ENCODE data around the gene HOXD13. TPM values are rescaled to one million over a fixed set of nuclear protein-coding genes. Genes with fewer than 3 reads are reported as not detected.
A peak's percentile ranks its signal among the peaks of the same experiment; 100 is the strongest.

Gene HOXD13
- total RNA-seq, 4 donors from 2014 or later: not detected

DNA sequence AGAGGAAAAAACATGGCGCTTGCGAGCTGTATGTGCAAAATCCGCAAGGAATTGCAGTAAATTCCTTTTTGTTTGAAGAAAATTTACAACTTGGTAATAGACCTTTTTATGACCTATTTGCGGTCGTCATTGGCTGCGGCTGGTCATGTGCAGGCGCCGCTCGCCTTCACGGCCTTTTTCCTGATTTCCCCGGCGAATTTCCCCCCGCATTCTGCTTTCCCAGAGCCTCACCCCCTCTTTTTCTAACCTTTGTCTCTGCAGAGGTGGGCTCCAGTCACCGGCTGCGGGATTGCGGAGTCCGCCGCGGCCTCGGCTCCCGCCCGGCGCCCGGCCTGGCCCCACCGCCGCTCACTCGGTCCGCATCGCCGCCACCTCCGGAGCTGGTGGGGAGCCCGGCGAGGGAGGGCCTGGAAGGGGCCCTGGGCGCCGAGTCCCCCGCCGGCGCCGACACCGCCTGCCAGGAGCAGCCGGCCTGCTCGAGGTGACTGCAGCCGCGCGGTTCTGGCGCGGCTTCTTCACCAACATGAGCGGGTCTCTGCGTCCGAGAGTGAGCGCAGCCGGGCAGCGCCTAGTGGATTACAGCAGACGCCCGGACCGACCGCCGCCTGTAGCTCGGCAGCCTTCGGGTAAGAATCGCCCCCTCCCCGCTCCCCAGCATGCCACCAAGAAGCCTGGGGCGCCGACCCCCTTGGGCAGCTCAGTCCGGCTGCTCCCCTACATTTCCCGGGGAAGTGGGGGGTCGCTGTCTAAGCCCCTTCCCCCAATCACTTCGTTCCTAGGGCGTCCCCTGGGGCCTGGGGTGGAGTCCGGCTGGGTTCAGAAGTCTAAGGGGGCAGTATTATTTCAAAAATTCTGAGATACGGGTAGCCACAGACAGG lies 44.1 kb downstream of the HOXD13 start:
- no peak for DNase-seq
- peaks cover 0 to 31% (median 22%) of the 10 kb centered on the region in 3 donors for H3K27me3 ChIP-seq
- no peaks in the 10 kb centered on the region for H3K9me3 ChIP-seq
- ATAC-seq: peak; percentile 28 to 32
- no peaks in the 10 kb centered on the region for H3K36me3 ChIP-seq
- H3K4me1 ChIP-seq: peaks cover 17 to 19% of the 10 kb centered on the region in 2 donors
- peak overlapping the region; percentile 72 to 80 (median 77) for H3K4me3 ChIP-seq
- H3K27ac ChIP-seq: peak overlapping the region; percentile 81 to 89 (median 86)
- in situ Hi-C loops (cut with MboI; ENCODE audit: low sequenced_read_pairs in 4 of 4) (loop anchor here in 3 of 4 donors (25.0 kb wide), 2 partner anchors 676 to 1026 kb away; no protein-coding TSS in a partner anchor), intact Hi-C loops (cut with DNase I; ENCODE audit: low total_unique reads) (no loop called here)
- TF ChIP-seq, protein P1, sequence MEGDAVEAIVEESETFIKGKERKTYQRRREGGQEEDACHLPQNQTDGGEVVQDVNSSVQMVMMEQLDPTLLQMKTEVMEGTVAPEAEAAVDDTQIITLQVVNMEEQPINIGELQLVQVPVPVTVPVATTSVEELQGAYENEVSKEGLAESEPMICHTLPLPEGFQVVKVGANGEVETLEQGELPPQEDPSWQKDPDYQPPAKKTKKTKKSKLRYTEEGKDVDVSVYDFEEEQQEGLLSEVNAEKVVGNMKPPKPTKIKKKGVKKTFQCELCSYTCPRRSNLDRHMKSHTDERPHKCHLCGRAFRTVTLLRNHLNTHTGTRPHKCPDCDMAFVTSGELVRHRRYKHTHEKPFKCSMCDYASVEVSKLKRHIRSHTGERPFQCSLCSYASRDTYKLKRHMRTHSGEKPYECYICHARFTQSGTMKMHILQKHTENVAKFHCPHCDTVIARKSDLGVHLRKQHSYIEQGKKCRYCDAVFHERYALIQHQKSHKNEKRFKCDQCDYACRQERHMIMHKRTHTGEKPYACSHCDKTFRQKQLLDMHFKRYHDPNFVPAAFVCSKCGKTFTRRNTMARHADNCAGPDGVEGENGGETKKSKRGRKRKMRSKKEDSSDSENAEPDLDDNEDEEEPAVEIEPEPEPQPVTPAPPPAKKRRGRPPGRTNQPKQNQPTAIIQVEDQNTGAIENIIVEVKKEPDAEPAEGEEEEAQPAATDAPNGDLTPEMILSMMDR (IDR thresholded peaks at IDR 0.05 in 4 of 5, conservative IDR thresholded peaks at IDR 0.05 in 1 of 5): no peak
- TF ChIP-seq POLR2A (IDR thresholded peaks at IDR 0.05): peak; percentile 7

DNA sequence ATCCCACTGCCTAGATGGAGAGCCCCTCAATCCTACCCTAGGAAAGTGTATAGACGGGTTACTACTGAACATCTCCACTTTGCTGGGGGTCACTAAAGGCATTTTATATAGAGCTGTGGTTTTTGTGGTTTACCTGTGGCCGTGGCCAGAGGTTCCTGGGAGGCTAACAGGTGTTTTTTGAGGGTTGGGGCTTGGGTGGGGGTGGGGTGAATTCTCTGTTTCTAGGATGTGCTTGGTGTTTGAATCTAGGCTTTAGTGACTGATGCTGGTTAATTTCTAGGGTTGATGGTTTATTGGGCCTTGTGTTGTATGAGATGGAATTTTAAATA lies 44.7 kb downstream of the HOXD13 start:
- DNase-seq (no peak), ATAC-seq (no peak)
- TF ChIP-seq, protein P1 (IDR thresholded peaks at IDR 0.05 in 4 of 5, conservative IDR thresholded peaks at IDR 0.05 in 1 of 5): no peak
- TF ChIP-seq POLR2A (IDR thresholded peaks at IDR 0.05): no peak
- intact Hi-C loops (cut with DNase I; ENCODE audit: low total_unique reads): no loop called here
- peaks cover 0 to 30% (median 20%) of the 10 kb centered on the region in 3 donors for H3K27me3 ChIP-seq
- H3K36me3 ChIP-seq: no peaks in the 10 kb centered on the region
- no peaks in the 10 kb centered on the region for H3K9me3 ChIP-seq
- peaks cover 17 to 19% of the 10 kb centered on the region in 2 donors for H3K4me1 ChIP-seq
- peak overlapping the region; percentile 81 to 89 (median 86) for H3K27ac ChIP-seq
- H3K4me3 ChIP-seq: peak overlapping the region; percentile 72 to 80 (median 77)
- in situ Hi-C loops (cut with MboI; ENCODE audit: low sequenced_read_pairs in 4 of 4): loop anchor here in 3 of 4 donors (25.0 kb wide), 2 partner anchors 675 to 1025 kb away; no protein-coding TSS in a partner anchor

DNA sequence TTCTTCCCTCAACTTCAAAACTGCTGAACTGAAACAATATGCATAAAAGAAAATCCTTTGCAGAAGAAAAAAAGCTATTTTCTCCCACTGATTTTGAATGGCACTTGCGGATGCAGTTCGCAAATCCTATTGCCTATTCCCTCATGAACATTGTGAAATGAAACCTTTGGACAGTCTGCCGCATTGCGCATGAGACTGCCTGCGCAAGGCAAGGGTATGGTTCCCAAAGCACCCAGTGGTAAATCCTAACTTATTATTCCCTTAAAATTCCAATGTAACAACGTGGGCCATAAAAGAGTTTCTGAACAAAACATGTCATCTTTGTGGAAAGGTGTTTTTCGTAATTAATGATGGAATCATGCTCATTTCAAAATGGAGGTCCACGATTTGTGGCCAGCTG lies 45.4 kb downstream of the HOXD13 start:
- no peak for TF ChIP-seq POLR2A (IDR thresholded peaks at IDR 0.05)
- TF ChIP-seq, protein P1 (IDR thresholded peaks at IDR 0.05 in 4 of 5, conservative IDR thresholded peaks at IDR 0.05 in 1 of 5): no peak
- H3K27me3 ChIP-seq: peaks cover 0 to 24% (median 20%) of the 10 kb centered on the region in 3 donors
- no peak for ATAC-seq
- intact Hi-C loops (cut with DNase I; ENCODE audit: low total_unique reads) (no loop called here), in situ Hi-C loops (cut with MboI; ENCODE audit: low sequenced_read_pairs in 4 of 4) (loop anchor here in 3 of 4 donors (25.0 kb wide), 2 partner anchors 674 to 1024 kb away; no protein-coding TSS in a partner anchor)
- H3K36me3 ChIP-seq: no peaks in the 10 kb centered on the region
- H3K4me1 ChIP-seq: peaks cover 17 to 19% of the 10 kb centered on the region in 2 donors
- no peak for DNase-seq
- no peaks in the 10 kb centered on the region for H3K9me3 ChIP-seq
- peak overlapping the region; percentile 81 to 89 (median 86) for H3K27ac ChIP-seq
- H3K4me3 ChIP-seq: peak overlapping the region; percentile 23 to 80 (median 74)

DNA sequence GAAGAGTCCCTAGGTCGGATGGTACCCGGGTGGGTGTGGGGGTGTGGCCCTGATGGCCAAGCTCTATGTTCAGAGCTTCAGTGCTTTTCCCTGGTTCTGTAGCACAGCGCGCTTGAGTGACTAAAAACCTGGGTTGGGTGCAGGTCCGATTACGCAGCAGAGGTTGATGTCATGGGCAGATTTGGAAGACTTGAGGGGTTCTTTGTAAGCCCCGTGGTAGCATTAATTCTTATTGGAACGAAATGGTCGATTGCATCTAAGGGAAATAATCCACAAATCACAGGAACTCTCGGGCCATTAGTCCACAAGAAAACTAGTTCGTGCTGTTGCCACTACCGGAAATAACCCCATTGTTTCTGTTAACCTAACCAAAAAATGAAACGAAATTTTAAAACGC lies 46.0 kb downstream of the HOXD13 start:
- Histone ChIP-seq H3K27ac (peak overlapping the region; percentile 81 to 89 (median 86)), H3K4me3 (peak overlapping the region; percentile 61 to 80 (median 74))

More for the DNA sequence above, 46.0 kb downstream of the HOXD13 start:
- Histone ChIP-seq H3K4me1 (peaks cover 17 to 19% of the 10 kb centered on the region in 2 donors), H3K36me3 (no peaks in the 10 kb centered on the region), H3K27me3 (peaks cover 0 to 22% (median 20%) of the 10 kb centered on the region in 3 donors), H3K9me3 (no peaks in the 10 kb centered on the region)
- TF ChIP-seq, protein P1 (IDR thresholded peaks at IDR 0.05 in 4 of 5, conservative IDR thresholded peaks at IDR 0.05 in 1 of 5): no peak
- no peak for TF ChIP-seq POLR2A (IDR thresholded peaks at IDR 0.05)
- intact Hi-C loops (cut with DNase I; ENCODE audit: low total_unique reads) (no loop called here), in situ Hi-C loops (cut with MboI; ENCODE audit: low sequenced_read_pairs in 4 of 4) (loop anchor here in 3 of 4 donors (25.0 kb wide), 2 partner anchors 674 to 1024 kb away; no protein-coding TSS in a partner anchor)
- DNase-seq (no peak), ATAC-seq (no peak)

All from gastrocnemius medialis (tissue), 4 donors.